NCI-H2196 (cell line): Measurements from ENCODE around the gene PAPPA.

ENCODE experiments used
- DNase-seq: peaks from one replicate; lab custom pipeline; 2025; ENCODE audit not compliant: unreplicated experiment; lab: John Stamatoyannopoulos, UW

The PAPPA gene

GRCh38 chr9:116151199-116151598 lies 2.4 kb upstream of the PAPPA start:
- DNase-seq: no peak

- DNase-seq: no peak
These were observed 1.6 kb upstream of the PAPPA start for GRCh38 chr9:116151966-116152381.

GRCh38 chr9:116152390-116152789 lies 1.2 kb upstream of the PAPPA start:
- no peak for DNase-seq

GRCh38 chr9:116152941-116153764 lies 438 bp upstream of the PAPPA start:
- DNase-seq: no peak

GRCh38 chr9:116154334-116154975 lies 864 bp downstream of the PAPPA start:
- DNase-seq: no peak

- no peak for DNase-seq
These were observed 1.5 kb downstream of the PAPPA start for GRCh38 chr9:116154976-116155697.

- DNase-seq: no peak
These were observed 2.1 kb downstream of the PAPPA start for GRCh38 chr9:116155698-116156039.

GRCh38 chr9:116156621-116157314 lies 3.2 kb downstream of the PAPPA start:
- peak; percentile 56 for DNase-seq

GRCh38 chr9:116157436-116158138 lies 4.0 kb downstream of the PAPPA start:
- no peak for DNase-seq

- no peak for DNase-seq
These were observed 7.3 kb downstream of the PAPPA start for GRCh38 chr9:116160676-116161571.

- no peak for DNase-seq
These were observed 8.7 kb downstream of the PAPPA start for GRCh38 chr9:116162241-116162781.

GRCh38 chr9:116163293-116164055 lies 9.9 kb downstream of the PAPPA start:
- DNase-seq: peak; percentile 5

- no peak for DNase-seq
These were observed 12.3 kb downstream of the PAPPA start for GRCh38 chr9:116165912-116166311.

- DNase-seq: no peak
These were observed 13.1 kb downstream of the PAPPA start for GRCh38 chr9:116166713-116167112.

- no peak for DNase-seq
These were observed 14.6 kb downstream of the PAPPA start for GRCh38 chr9:116168231-116168630.

- no peak for DNase-seq
These were observed 18.6 kb downstream of the PAPPA start for GRCh38 chr9:116172216-116172615.

- DNase-seq: peak; percentile 11
These were observed 20.8 kb downstream of the PAPPA start for GRCh38 chr9:116174347-116174746.

GRCh38 chr9:116175614-116176013 lies 22.0 kb downstream of the PAPPA start:
- DNase-seq: no peak
